Adrenal gland (tissue), 5 donors: ENCODE results near the gene APOL1.

Experiments used
- CTCF ChIP-seq, 6 experiments: fragments of 450-650 bp in 4 of 6; fragments of 200-600 bp in 2 of 6; sonication (generic) in 1 of 6; IDR thresholded peaks; 1 replicate in 5 of 6; 2 replicates in 1 of 6; pipeline versions ENCODE4 v1.5.1 to v1.8.0; 2016 to 2021; ENCODE audit warnings: antibody characterized with exemption in 6 of 6, mild to moderate bottlenecking in 2 of 6, moderate library complexity in 1 of 6
- POLR2A ChIP-seq, 2 donors: fragments of 450-650 bp; IDR thresholded peaks; one replicate each; pipeline ENCODE4 v1.6.1; 2017; ENCODE audit warnings: antibody characterized with exemption in 2 of 2, mild to moderate bottlenecking in 2 of 2, moderate library complexity in 1 of 2
- donor health status: DM: no; HTN: no; CAD: no.

GRCh38 chr22:36295247-36295646 lies 42.3 kb downstream of the APOL1 start:
- TF ChIP-seq CTCF (IDR thresholded peaks at IDR 0.05) (no peak), POLR2A (IDR thresholded peaks at IDR 0.05) (no peak)
